NCI-H2227 (cell line): ENCODE results near the gene MCOLN2.
"Not testable (repeated sequence)": the region's sequence is repeated elsewhere in the genome, so short reads cannot be mapped to it uniquely, and the experiment has no call there.

Source experiments
- DNase-seq: peaks from one replicate; lab custom pipeline; 2025; ENCODE audit not compliant: unreplicated experiment; lab: John Stamatoyannopoulos, UW

MCOLN2 gene

GRCh38 chr1:84996846-84997666 lies at the start of gene MCOLN2:
Gene MCOLN2 (minus strand): TSS chr1:84997113. CDS start chr1:84996872, 241 bp downstream.
- peak; percentile 25 for DNase-seq

DNA sequence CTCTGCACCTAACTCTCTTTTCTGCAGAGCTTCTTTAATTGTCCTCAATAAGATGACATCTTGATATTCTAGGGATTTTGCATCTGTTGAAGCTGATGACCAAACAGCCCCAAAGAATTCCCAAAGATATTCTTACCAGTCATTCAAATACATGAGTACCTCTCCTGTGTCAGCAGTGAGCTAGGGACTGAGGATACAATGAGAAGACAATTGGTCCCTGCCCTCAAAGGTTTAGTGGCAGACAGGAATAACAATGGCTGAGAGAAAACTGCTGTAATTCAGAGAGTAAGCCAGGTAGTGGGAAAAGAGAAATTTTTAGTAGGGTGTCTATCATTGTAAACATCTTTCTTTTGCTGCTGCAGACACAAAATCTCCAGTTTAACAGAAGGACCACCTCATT lies 45.5 kb upstream of the MCOLN2 start:
- DNase-seq, result no peak

GRCh38 chr1:85041793-85042192 lies 44.9 kb upstream of the MCOLN2 start:
- DNase-seq, result no peak

DNA sequence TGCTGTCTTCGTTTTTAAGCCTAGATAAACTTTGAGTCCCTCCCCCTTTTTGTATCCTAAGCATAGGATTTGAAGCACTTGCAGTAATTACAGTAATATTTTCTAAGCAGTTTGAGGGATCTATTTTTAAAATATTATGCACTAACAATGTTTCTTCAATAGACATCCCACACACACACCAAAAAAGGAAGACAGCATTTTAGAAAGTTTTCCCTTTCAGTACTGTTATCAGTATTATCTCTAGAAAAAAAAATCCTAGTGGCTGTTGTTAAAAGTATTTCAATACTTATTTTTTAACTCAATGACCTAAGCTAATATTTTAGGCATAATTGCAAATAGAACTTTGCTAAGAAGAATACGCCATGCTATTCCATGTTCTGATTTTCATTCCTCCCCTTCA lies 36.3 kb upstream of the MCOLN2 start:
- no peak for DNase-seq

GRCh38 chr1:85030536-85030935 lies 33.6 kb upstream of the MCOLN2 start:
- DNase-seq, result no peak

DNA sequence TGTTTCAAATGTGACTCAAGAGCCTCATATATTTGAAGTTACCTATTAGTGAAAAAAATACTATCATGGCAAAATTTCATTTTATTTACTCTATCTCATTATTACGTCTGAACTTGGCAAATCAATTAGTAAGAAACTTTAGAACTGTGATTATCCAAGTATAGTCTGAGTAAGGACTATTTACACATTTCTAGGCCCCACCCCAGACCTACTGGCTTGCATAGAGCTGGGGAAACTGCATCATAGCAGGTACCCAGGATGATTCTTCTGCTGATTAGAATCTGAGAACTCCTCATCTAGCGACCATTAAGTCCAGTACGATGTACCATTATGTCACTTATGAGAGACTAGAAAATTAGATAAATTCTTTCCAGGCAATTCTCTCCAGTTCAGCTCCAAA lies 31.2 kb upstream of the MCOLN2 start:
- no peak for DNase-seq

GRCh38 chr1:85027242-85027983 lies 30.5 kb upstream of the MCOLN2 start:
- DNase-seq, result no peak

DNA sequence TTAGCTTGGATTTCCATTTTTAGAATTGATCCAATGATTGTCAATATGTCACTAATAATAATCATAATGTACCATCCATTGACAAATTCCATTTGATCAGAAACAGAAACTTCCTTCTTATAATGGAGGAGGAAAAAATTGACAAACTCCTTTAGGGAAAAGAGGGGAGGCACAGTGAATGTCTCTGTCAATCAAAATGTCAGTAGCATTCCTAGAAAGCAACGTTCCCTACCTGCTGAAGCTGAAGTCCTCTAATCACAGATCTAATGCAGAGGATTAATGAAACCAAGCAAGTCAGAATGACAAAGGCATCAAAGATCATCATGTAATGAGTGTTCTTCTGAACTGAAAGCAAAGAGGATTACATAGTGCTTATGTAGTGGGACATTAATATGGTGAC lies 29.0 kb upstream of the MCOLN2 start:
- no peak for DNase-seq

DNA sequence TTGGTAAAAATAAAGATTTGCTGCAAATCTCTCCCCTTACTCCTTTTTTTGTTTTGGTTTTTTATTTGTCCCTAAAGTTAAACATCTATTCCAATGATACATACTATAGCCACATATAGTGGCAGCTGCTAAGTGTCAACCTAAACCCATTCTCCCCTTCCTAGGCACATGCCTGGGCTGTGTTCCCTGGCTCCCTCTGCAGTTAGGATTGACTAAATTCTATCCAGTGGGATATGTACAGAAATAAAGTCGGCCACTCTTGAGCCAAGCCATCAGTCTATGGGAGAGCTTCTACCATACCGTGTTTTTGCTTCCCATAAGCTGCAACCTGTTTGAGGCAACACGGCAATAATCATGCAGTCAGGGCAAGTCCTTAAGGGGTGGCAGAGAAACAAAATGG lies 27.8 kb upstream of the MCOLN2 start:
- DNase-seq, result no peak

DNA sequence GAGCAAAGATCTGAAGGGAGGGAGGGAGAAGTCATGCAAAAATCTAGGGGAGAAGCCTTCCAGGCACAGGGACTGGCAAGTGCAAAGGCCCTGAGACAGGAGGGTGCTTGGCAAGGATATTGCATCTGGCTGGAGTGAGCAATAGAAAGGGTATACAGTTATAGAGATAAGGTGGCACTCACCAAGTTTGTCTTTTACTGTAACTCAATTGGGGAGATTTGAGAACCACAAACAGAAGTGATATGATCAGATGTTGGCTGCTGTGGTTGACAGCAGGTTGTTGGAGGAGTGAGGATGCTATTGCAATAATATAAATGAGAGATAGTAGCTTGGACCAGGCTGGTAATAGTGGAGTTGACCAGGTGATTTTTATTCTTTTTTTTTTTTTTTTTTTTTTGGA lies 25.8 kb upstream of the MCOLN2 start:
- DNase-seq, result no peak

DNA sequence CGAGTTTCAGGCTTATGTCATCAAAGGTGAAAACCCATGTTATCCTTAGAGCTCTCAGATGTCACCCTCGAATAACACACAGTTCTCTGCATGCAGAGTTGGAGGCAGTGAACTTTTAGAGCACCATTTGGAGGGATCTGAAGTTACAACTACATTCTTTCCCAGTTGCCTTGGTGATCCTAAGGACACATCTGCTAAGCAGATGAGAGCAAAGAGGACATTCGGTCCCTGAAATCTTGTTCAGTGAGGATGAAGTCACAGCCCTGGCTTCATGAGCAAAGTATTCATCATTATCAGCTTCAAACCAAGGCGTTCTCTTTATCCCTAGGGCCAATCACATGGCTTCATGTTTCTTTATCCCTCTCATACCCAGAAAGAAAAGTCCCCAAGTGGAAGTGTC lies 23.1 kb upstream of the MCOLN2 start:
- no peak for DNase-seq

GRCh38 chr1:85015826-85016225 lies 18.9 kb upstream of the MCOLN2 start:
- DNase-seq, result no peak

GRCh38 chr1:85005641-85006040 lies 8.7 kb upstream of the MCOLN2 start:
- DNase-seq, result not testable (repeated sequence)

DNA sequence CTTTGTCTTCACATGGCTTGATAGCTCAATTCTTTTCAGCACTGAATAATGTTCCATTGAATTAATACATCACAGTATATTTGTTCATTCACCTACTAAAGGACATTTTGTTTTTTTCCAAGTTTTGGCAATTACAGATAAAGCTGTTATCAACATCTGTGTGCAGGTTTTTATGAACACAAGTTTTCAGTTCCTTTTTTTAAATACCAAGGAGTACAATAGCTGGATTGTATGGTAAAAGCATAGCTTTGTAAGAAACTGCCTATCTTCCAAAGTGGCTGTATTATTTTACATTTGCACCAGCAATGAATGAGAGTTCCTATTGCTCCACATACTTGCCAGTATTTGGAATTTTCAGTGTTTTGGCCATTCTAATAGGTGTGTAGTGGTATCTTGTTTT lies 4.8 kb upstream of the MCOLN2 start:
- no peak for DNase-seq

- no peak for DNase-seq
Measured at GRCh38 chr1:84998642-84999280, 1.8 kb upstream of the MCOLN2 start.

DNA sequence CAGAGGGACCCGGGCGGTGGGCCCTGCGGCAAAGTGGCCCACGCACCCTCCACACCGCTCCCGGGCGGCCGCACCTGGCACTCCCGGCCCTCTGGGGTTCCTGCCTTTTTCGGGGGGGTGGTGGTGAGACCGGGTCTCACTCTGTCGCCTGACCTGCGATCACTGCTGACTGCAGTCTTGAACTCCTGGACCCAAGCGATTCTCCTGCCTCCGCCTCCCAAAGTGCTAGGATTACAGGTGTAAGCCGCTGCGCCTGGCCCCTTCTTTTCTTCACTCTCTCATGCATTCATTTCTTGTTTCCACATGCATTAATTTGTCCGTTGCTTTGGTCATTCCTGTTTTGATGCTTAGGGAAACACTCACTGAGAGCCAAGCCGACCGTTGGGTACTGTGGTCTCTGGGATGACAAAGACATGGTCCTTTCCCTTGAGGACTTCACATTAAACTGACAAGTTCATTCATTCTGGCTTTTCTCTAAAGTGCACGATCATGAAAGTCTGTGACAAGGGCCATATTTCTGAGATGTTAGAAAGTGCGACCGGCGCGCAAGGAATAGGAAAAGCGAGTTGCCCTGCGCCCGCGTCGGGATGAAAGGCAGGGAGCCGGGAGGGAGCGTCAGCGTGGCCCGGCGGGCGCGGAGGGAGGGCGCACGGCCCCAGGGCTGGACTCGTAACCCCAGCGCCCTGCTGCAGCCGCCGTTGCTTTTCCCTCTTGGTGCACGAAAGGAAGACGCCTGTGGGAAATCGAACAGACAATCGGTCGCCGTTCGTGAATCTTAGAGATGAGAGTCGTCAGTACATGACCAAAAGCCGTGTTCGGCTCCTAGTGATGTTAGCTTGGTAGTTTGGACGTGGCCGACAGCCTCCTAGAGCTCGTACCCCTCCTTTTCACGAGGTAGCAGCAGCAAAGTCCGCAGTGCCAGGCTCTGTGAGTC lies 1.0 kb upstream of the MCOLN2 start:
- DNase-seq, result peak; percentile 12

GRCh38 chr1:84995484-84996334 lies 1.2 kb downstream of the MCOLN2 start:
- no peak for DNase-seq

DNA sequence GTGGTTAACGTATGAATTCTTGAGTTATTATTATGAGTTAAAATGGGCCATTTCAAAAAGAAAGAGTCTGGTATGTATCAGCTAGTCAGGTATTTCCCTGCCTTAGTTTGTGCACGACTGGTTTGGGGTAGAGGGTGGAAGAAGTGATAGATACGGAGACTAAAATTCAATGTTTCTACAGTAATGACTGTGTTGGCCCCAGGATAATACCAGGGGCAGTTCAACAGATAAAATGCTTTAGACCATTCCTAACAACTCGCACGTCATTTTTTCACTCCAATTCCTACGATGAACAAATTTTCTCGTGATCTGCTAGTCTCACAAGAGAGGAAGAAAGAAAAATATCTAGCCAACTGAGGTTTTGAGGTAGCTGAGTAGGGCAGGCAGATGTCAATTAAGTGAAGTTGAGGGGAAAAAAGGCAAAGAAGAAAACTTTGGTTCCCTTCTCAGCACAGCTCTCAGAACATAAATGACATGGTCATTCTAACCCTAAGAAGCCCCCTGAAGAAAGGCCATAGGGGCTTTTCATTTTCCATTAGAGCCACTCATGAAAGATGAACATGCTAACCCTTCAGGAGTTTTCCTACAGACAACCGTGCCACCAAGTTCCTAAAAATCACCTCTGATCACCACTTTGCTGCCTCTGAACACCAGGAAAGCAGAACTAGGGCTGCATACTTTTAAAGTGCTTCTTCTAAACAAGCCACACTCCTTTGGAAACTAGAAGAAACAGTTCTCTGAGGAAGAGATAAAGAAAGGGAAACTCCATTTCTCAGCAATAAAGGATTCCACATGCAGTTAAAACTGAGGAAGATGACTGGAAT lies 5.6 kb downstream of the MCOLN2 start:
- DNase-seq, result no peak

DNA sequence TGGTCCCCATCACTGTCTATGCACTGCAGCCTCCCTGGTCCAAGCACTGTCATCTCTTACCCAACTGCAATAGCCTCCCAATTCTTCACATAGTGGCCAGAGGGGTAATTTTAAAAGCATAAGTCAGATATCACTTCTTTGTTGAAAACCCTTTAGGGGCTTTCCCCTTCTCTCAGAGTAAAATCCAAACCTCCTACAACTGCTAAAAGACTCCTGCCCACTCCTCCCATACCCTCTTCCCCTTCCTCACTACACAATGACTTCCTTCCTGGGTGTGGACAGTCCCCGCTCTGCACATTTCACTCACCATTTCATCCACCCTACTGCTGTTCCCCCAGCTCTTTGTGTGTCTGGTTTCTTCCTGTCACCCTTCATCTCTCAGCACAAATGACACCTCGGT lies 8.3 kb downstream of the MCOLN2 start:
- DNase-seq, result no peak
